COR-L47 (cell line): Measurements from ENCODE around the gene PRKN.
"Not testable (repeated sequence)": the region's sequence is repeated elsewhere in the genome, so short reads cannot be mapped to it uniquely, and the experiment has no call there.

Experiments used
- DNase-seq: peaks from one replicate; lab custom pipeline; 2025; lab: John Stamatoyannopoulos, UW

Gene PRKN

GRCh38 chr6:161838306-161839035 is 889.1 kb downstream of the PRKN start:
- no peak for DNase-seq

- no peak for DNase-seq
Observed at GRCh38 chr6:161837854-161838253, 889.7 kb downstream of the PRKN start.

GRCh38 chr6:161837449-161837735 is 890.2 kb downstream of the PRKN start:
- DNase-seq: no peak

GRCh38 chr6:161836643-161837448 is 890.7 kb downstream of the PRKN start:
- no peak for DNase-seq

- no peak for DNase-seq
Observed at GRCh38 chr6:161835500-161836215, 891.9 kb downstream of the PRKN start.

- DNase-seq: no peak
Observed at GRCh38 chr6:161834426-161834825, 893.1 kb downstream of the PRKN start.

GRCh38 chr6:161833099-161833860 is 894.3 kb downstream of the PRKN start:
- no peak for DNase-seq

- no peak for DNase-seq
Observed at GRCh38 chr6:161832622-161833021, 894.9 kb downstream of the PRKN start.

- DNase-seq: no peak
Observed at GRCh38 chr6:161830866-161831616, 896.5 kb downstream of the PRKN start.

GRCh38 chr6:161829291-161829729 is 898.3 kb downstream of the PRKN start:
- no peak for DNase-seq

GRCh38 chr6:161828355-161828754 is 899.2 kb downstream of the PRKN start:
- DNase-seq: no peak

- no peak for DNase-seq
Observed at GRCh38 chr6:161826512-161826911, 901.1 kb downstream of the PRKN start.

- not testable (repeated sequence) for DNase-seq
Observed at GRCh38 chr6:161822204-161822603, 905.4 kb downstream of the PRKN start.

GRCh38 chr6:161817881-161818280 is 909.7 kb downstream of the PRKN start:
- DNase-seq: no peak

GRCh38 chr6:161815965-161816364 is 911.6 kb downstream of the PRKN start:
- DNase-seq: no peak

GRCh38 chr6:161813156-161813555 is 914.4 kb downstream of the PRKN start:
- DNase-seq: no peak

GRCh38 chr6:161809971-161810370 is 917.6 kb downstream of the PRKN start:
- no peak for DNase-seq

- DNase-seq: no peak
Observed at GRCh38 chr6:161804838-161805237, 922.7 kb downstream of the PRKN start.

- no peak for DNase-seq
Observed at GRCh38 chr6:161803131-161803530, 924.4 kb downstream of the PRKN start.

GRCh38 chr6:161802231-161802630 is 925.3 kb downstream of the PRKN start:
- DNase-seq: no peak

- no peak for DNase-seq
Observed at GRCh38 chr6:161798844-161799394, 928.6 kb downstream of the PRKN start.
